NCI-H1048 (cell line): ENCODE measurements around the gene TPST2.

Source experiments
- DNase-seq: peaks from one replicate; lab custom pipeline; 2025; lab: John Stamatoyannopoulos, UW

Gene TPST2

GRCh38 chr22:26489447-26490036, 100.4 kb downstream of the TPST2 start:
- DNase-seq = no peak

GRCh38 chr22:26487996-26488395, 101.9 kb downstream of the TPST2 start:
- DNase-seq = no peak

DNA sequence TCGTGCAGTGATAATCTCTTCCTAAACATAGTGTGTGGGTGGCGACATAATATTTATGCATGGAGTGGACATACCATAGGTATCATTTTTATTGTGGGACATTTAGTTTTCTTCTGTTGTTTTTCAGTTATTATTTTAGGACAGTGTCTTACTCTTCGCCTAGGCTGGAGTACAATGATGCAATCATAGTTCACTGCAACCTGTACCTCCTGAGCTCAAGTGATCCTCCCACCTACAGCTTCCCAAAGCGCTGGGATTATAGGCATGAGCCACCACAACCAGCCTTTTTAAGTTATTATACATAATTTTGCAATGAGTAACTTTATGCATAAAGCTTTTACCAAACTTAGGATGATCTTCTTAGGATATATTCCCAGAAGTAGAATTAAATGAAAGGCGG, 103.5 kb downstream of the TPST2 start:
- DNase-seq = no peak

GRCh38 chr22:26485806-26486390, 104.0 kb downstream of the TPST2 start:
- DNase-seq = no peak

GRCh38 chr22:26485013-26485412, 104.9 kb downstream of the TPST2 start:
- no peak for DNase-seq

- no peak for DNase-seq
These were observed 105.6 kb downstream of the TPST2 start for GRCh38 chr22:26484360-26484706.

GRCh38 chr22:26483439-26484359, 106.2 kb downstream of the TPST2 start, which contains the start of the genes HPS4 and SRRD:
Gene HPS4, minus strand, starts transcription at chr22:26483783. Its CDS starts 2,021 bp downstream, at chr22:26481762.
Gene SRRD, plus strand, starts transcription at chr22:26483877. Its CDS starts 14 bp downstream, at chr22:26483891.
- peak; percentile 66 for DNase-seq

GRCh38 chr22:26483043-26483438, 106.9 kb downstream of the TPST2 start:
- no peak for DNase-seq

GRCh38 chr22:26482161-26482560, 107.8 kb downstream of the TPST2 start:
- DNase-seq = no peak

GRCh38 chr22:26481694-26482093, 108.2 kb downstream of the TPST2 start:
- no peak for DNase-seq

GRCh38 chr22:26481112-26481693, 108.7 kb downstream of the TPST2 start:
- DNase-seq = no peak

GRCh38 chr22:26480611-26480932, 109.4 kb downstream of the TPST2 start:
- DNase-seq = no peak

DNA sequence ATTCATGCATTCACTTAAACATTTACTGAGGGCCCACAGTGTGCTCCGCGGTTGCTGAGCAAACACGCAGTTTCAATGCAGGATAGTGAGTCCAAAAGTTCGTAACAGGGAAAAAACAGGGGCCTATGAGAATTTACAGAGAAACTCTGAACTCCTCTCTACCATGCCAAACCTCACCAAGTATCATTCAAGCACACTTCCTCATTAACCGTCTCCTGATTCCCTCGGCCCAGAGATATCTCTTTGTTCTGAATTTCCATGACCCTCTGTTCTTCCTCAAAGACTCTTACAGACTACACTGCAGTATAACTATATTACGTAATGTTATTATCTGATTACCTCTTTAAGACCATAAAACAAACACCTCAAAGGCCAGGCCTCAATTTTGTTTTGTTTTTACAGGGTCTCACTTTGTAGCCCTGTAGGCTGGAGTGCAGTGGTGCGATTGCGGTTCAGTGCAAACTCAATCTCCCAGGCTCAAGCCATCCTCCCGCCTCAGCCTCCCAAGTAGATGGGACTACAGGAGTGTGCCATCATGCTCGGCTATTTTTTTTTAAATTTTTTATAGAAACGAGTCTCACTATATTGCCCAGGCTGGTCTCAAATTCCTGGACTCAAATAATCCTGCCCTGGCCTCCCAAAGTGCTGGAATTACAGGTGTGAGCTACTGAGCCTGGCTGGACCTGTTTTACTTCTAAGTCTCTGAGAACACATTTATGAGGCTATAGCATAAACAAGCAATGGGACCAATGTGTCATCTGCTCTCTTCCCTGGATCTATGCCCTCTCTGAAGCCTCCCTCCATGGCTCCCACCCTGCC, 109.9 kb downstream of the TPST2 start:
- DNase-seq = no peak

- no peak for DNase-seq
These were observed 110.7 kb downstream of the TPST2 start for GRCh38 chr22:26479043-26479791.

DNA sequence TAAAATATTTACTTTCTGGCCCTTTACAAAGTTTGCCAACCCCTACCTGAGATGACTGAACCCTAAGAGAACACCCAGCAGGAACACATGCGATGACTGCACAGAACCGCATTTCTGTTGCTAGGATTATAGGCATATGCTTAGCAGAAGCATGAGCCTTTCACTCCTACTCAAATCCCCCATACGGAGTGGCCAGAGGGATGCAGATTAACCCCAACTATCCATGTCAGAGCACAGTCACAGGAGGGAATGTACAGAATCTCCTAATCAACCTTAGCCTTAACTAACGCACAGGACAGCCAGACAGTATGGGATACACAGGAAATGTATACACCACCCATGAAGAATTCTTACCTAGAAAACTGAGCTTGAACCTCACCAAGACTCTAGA, 112.6 kb downstream of the TPST2 start:
- no peak for DNase-seq

DNA sequence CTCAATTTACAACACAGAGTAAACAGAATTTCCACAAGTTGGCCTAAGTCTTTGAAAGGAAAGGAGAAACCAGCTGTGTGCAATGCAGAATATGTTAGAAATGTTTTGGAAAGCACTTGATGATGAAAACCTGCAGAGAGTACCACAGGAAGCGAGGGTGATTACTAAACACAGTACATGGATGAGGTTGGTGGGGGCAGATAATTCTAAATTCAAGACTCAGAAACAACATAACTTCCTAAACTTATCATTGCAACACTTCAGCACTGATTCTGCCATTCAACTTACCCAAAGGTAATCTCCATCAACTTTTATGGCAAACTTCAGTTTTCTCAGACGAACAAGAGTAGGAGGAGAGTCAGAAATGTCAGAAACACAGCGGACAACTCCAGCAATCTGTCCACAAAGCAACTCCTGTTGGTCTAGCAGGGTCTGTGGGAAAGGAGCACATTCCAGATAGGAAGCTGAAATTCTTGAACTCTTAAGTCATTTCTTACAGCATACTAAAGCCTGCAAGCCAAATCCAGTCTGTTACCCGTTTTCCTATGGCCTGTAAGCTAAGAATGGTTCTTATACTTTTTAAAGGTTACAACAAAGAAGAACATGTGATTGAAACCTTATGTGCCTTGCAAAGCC, 113.1 kb downstream of the TPST2 start:
- DNase-seq = no peak

DNA sequence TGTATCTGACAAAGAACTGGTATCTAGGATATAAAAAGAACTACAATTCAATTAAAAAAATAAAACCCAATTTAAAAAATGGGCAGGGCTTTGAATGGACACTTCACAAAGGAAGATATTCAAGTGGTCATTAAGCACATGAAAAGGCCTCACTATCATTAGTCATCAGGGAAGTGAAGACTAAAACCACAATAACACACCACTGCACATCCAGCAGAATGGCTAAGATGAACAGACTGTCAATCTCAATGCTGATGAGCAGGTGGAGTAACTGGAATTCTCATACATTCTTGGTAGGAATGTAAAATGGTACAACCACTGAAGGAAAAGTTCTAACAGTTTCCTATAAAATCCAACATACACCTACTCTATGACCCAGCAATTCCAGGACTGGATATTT, 115.2 kb downstream of the TPST2 start:
- DNase-seq = no peak
